AG04449 (cell line): ENCODE results near the gene RCBTB1.

Experiments used
- CTCF ChIA-PET: fragments of 350-600 bp; formaldehyde crosslinking; extraction: SDS; loops from one replicate; lab custom pipeline; 2021; ENCODE audit warnings: antibody characterized with exemption; lab: Yijun Ruan, JAX
- POLR2A ChIA-PET: fragments of 400-600, 350-600 bp; formaldehyde crosslinking; extraction: SDS; loops from one replicate; lab custom pipeline; 2020; ENCODE audit warnings: antibody characterized with exemption, inconsistent platforms; lab: Yijun Ruan, JAX
- DNase-seq: peaks from one replicate; pipeline ENCODE4 v3.0.0-alpha.2; 2010; ENCODE audit warnings: low read depth, low spot score
- H3K4me3 ChIP-seq: 2 replicates; pipeline ENCODE4 v1.5.1; 2011; ENCODE audit warnings: low read depth, mild to moderate bottlenecking, control low read depth, low read length
- CTCF ChIP-seq: IDR thresholded peaks from one replicate; pipeline ENCODE4 v1.5.1; 2011; ENCODE audit warnings: mild to moderate bottlenecking, moderate library complexity, low read length, control low read depth, inconsistent platforms; ENCODE audit not compliant: insufficient read depth; ENCODE audit errors: missing control alignments

The RCBTB1 gene

GRCh38 chr13:49488563-49488962 lies 96.8 kb downstream of the RCBTB1 start:
- POLR2A ChIA-PET = no interaction called here
- no peak for TF ChIP-seq CTCF
- CTCF ChIA-PET = no interaction called here
- H3K4me3 ChIP-seq = no peak overlapping the region
- no peak for DNase-seq
